Limb (tissue), 2 donors: Measurements from ENCODE around the gene CYP4V2.
"Not testable (repeated sequence)": the region's sequence is repeated elsewhere in the genome, so short reads cannot be mapped to it uniquely, and the experiment has no call there.

ENCODE experiments used
- DNase-seq, 2 donors: peaks; one replicate each; pipeline ENCODE4 v3.0.0-alpha.2; 2016; ENCODE audit errors: extremely low spot score in 2 of 2

The CYP4V2 gene

DNA sequence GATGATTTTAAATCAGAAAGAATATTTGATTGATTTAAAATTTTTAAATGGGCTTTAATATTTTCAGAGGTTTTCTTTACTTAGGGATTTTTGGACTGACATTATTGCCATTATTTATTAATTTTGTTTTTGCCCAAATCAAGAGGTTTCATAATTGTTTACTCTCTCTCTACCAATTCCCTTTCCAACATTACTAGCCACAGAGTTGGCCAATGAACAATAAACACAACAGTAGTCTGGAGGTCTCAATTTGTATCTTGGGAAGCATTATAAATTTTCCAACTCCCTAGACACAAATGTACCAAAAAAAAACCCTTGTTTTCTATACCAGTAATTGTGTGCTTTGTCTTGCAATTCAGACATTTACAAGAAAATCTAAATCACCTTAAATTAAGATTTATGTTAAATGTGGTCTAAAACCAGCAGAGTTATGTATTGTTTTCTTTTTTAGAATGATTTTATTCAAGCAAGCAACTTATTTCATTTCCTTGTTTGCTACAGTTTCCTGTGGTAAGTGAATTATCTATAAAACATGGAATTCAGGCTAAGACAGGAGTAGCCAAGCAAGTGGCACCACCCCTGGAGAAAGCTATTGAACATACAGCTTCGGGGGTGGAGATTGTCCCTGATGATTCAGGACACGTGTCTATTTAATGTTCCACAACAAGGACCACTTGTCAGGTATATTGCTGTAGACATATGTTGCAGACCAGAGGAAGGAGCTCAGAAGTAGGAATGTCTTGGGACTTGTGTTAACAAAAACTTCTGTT is 36.6 kb downstream of the CYP4V2 start:
- DNase-seq: no peak

DNA sequence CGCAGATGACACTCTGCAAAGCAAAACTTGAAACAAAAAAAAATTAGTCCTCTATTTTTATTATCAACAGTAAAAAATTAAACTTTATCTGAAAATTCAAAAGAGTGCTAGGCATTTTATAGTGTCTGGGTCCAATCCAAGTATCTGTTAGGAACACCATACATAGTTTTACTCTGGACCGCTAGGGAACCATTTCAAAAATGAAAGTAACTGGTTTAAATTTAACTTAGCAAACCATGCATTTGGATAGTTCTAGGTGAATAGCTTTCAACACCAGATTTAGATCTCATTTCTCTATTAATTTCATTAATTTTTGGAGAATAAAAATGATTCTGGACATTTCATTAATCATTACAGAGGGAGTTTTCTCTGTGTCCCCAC is 37.1 kb downstream of the CYP4V2 start:
- DNase-seq: peak in 1 of 2 donors; percentile 18

DNA sequence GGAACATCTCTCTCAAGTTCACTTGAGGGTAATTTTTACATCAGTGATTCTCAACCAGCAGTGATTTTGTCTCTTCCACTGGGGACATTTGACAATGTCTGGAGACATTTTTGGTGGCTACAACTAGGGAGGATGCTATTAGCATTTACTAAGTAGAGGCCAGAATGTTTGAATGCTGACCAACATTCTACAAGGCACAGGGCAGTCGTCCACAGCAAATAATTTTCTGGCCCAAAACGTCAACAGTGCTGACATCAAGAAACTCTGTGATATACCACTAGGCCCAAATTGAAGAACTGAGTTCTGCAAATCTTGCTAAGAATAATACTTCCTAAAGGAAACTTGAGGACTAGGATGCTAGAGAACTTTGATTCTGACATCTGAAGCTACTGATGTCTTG is 43.0 kb downstream of the CYP4V2 start:
- DNase-seq: no peak

DNA sequence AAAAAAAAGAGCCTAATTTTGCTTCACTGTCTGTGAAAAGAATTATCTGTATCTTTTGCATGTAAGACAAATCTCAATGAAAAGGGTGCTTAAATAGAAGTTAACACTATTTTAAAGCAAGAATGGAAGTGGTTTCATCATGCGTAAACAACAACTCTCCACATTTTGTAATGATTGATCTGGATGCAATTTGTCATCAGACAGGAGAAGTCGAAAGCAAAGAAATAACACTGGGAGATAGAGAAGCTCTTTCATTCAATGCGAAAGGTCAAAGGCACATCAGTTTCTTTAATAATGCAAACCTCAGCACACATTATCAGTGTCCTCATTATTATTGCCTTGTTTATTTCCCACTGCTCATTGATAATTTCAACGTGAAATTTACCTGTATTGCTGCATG is 44.8 kb downstream of the CYP4V2 start:
- DNase-seq: no peak

DNA sequence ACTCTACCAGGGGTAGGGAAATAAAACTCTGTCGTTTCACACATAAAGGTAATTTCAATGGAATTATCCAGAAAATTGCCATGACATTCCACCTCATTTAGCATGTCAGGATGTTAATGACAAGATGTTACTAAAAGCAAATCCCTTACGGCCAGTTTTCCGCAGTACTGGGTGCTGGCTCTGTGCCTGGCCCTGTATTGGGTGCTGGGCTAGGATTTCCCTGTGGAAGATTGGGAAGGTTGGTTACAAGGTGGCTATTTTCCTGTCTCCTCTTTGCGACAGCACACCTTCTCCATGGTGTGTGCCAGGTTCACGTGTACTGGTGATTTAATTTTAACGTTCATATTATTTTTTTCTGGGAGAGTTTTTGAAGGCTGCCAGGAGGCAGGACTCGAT is 49.1 kb downstream of the CYP4V2 start:
- DNase-seq: no peak

DNA sequence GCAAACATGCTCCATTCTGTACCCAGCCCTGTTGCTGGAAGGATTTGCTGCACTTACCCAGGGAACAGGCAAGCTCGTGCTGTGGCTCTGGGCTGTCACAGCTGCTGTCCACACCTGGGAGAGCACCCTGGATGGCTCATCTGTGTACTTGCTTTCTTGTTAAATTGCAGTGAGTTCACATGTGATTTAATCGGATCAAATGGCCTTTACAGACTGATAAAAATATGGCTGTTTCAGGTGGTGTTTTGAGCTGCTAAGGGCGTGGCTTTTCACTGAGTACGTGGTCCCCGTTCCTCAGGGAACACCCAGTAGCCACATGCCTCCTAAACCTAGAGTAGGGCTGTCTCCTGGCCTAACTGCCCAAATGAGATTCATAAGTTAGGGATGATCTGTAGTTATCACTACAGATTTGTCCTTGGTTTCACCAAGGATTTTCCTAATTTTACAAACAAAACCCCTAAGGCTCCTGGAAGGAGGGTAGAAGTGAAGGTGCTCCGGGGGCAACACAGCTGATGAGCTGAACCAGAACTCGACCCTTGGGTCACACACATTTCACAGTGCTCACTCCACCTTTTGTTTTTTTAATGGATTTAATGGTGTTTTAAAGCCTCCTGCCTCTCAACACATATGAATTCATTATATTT is 49.6 kb downstream of the CYP4V2 start:
- DNase-seq: no peak

DNA sequence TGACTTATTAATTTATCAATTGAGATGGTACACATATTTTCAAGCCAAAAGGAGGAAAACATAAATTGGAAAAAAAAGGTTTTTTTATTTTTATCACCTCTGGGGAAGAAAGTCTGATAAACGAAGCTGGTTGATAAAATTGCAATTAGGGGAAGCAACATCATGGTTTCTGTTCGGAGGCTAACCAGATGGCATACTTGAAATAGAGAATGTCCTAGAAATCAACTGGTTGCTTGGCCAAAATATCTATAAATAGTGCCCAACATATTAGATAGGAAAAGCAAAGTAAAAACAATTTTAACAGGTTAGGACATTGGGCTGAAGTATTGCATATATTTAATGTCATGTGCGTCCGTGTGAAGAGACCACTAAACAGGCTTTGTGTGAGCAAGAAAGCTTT is 50.2 kb downstream of the CYP4V2 start:
- no peak for DNase-seq

DNA sequence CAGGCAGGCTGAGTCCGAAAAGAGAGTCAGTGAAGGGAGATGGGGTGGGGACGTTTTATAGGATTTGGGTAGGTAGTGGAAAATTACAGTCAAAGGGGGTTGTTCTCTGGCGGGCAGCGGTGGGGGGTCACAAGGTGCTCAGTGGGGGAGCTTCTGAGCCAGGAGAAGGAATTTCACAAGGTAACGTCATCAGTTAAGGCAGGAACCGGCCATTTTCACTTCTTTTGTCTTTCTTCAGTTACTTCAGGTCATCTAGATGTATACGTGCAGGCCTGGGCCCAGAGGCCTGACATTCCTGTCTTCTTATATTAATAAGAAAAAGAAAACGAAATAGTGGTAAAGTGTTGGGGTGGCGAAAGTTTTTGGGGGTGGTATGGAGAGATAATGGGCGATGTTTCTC is 50.7 kb downstream of the CYP4V2 start:
- DNase-seq: not testable (repeated sequence)

DNA sequence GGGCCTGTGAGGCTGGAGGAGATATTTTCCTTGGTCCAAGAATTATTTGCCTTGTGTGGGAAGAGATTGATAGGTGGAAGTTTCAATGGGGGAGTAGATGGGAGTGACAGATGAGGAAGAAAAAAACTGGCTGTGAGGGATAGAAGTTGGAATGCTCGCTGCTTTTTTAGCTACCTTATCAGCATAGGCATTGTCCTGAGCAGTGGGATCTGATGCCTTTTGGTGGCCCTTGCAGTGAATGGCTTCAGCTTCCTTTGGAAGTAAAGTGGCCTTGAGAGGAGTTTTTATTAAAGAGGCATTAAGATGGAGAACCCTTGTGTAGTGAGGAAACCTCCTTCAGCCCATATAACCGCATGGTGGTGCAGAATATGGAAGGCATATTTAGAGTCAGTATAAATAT is 52.0 kb downstream of the CYP4V2 start:
- no peak for DNase-seq

DNA sequence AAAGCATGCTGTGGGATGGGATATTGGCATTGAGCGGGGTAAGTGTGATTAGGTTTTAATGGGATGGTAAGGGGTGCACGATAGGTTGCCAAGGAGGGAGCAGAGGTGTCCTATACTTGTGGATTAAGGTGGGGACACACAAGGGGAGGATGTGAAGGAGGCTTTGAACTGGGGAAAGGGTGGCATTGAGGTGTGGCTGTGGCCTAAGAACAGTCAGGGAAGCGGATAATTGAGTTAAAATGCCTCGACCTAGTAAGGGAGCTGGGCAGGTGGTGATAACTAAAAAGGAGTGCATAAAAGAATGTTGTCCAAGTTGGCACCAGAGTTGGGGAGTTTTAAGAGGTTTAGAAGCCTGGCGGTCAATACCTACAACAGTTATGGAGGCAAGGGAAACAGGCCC is 53.5 kb downstream of the CYP4V2 start:
- no peak for DNase-seq

DNA sequence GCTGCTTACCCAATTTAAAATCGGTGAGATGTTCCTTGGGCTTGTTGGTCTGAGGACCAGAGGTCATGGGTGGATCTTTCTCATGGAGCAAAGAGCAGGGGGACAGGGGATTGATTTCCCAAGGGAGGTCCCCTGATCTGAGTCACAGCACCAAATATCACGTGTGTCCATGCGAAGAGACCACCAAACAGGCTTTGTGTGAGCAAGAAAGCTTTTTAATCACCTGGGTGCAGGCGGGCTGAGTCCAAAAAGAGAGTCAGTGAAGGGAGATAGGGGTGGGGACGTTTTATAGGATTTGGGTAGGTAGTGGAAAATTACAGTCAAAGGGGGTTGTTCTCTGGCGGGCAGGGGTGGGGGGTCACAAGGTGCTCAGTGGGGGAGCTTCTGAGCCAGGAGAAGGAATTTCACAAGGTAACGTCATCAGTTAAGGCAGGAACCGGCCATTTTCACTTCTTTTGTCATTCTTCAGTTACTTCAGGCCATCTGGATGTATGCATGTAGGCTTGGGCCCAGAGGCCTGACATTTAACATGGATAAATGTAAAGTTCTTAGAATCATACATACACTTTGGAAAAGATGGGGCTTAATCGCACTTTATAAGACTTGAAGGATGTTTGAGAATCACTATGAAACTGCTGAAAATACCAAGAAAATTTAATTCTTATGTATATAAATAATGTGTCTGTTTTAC is 55.8 kb downstream of the CYP4V2 start:
- DNase-seq: not testable (repeated sequence)

DNA sequence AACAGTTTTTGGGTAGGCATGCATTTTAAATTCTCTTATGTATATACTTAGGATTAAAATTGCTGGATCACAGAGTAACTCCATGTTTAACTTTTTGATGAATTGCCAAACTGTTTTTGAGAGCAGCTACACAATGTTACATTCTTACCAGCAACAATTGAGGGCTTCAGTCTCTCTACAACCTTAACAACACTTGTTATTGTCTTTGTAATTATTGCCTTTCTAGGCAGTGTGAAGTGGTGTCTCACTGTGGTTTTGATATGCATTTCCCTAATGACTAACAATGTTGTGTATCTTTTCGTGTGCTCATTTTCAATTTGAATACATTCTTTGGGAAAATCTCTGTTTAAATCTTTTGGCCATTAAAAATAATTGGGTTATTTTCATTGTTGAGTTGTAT is 57.3 kb downstream of the CYP4V2 start:
- no peak for DNase-seq

DNA sequence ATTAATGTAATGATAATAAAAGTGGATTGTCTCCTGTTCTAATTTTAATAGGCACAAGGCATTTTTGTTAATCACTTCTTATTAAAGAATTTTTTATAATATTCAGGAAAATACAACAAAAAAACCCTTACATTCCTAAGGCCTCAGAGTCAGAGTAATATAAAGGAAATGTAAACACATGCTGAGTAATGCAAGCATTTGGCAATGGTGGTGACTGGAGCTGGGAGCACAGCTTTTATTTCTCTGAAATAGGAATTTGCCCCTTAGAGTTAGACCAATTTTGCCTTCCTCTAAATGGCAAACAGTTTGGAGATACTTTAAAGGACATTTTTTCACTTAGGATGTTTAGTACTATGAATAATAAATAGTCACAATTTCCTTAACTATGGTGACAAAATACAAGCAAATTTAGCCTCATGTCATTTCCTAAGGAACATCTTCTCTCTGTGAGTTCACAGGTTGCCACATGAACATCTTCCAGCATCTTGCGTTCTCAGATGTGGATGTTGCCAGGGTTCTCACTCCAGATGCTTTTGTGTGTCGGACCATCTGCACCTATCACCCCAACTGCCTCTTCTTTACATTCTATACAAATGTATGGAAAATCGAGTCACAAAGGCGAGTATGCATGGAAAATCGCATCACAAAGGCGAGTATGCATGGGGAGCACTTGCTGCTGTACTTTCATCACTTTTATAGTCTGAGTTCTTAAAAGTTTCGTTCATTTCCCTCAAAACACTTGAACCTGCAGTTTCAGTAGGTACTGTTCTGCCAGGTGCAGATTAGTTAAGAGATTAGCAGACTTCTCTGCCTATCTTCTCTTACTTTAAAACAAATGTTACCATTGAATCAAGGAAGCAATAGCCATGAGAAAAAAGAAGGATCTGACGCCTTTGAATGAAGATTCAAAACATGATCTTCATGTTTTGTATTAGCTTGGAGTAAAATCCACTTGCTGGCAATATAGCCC is 58.7 kb downstream of the CYP4V2 start:
- DNase-seq: no peak

DNA sequence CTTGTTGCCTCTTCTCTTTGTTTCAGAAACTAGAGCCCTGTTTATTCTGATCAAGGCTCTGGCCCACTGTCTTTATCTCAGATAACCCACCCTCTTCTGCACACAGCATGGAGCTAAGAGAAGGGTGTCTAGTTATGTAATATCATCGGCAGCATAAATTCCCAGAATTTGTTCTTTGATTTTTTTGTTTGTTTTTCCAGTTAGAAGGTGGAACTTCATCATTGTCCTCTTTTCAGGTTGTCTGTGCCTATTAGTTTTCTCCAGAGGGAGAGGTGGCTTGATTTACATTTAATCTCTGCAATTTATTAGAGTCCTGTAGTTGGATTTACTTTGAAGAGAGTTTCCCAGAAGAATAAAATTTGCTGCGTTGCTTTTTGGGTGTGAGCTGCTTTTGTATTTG is 59.4 kb downstream of the CYP4V2 start:
- no peak for DNase-seq

DNA sequence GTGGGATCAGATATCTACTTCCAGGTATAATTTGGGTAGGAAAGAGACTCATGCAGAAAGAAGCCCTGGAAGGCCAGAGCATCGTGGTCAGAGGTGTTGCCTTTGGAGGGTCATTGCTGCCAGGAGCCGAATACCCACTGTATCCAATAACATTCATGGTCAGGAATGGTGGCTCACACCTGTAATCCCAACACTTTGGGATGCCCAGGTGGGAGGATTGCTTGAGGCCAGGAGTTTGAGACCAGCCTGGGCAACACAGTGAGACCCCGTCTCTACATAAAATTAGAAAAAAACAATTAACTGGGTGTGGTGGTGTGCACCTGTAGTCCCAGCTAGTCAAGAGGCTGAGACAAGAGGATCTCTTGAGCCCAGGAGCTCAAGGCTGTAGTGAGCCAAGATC is 63.8 kb downstream of the CYP4V2 start:
- no peak for DNase-seq

DNA sequence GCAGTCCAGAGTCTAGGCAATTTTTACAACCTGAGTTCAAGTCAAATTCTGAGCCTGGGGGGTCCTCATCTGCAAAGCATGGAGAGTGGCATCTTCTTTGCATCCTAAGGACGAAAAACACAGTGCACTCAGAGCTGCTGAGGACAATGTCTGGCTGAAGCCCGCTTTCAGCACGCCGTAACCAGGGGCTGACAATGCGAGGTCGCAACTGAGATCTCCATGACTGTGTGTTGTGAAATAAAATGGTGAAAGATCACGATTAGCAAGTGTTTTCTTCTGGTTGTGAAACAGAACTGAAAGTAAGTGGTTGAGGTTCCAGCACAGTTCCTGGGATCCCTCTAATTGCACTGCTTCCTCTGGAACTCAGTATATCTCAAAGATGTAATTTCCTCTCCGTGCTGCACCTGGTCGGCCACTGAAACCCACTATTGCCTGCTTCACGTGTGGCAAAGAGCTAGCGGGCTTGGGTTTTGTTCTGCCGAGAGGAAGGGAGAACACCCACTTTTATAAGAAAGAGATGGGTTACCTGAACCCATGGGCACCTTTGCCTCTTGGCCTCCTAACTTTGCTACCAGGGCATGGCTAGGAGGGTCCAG is 66.9 kb downstream of the CYP4V2 start:
- DNase-seq: no peak

DNA sequence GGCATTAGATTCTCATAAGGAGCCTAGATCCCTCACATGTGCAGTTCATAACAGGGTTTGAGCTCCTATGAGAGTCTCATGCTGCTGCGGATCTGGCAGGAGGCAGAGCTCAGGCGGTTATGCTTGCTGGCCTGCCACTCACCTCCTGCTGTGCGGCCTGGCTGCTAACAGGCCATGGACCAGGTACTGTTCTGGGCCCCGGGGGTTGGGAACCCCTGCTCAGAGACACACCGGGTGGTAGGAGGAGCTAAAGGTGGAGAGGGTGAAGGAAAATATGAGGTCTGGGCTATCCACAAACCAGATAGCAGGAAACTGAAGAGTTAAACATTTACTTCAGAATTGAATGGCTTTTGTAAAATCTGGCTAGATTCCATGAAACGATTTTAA is 68.7 kb downstream of the CYP4V2 start:
- DNase-seq: no peak
